Endothelial cell of umbilical vein (primary cell): ENCODE measurements around the gene SEMA4B. TPM values are rescaled to one million over a fixed set of nuclear protein-coding genes. Genes with fewer than 3 reads are reported as not detected.

Experiments used
- BruUV-seq: library from RNA; stranded (reverse); fragments of 400-500 nt; replicated peaks from 2 replicates; lab custom pipeline; 2021; lab: Mats Ljungman, UMichigan
- CTCF ChIA-PET: fragments of 300-600, 350-600 bp; sonication (Branson Sonifier 250); formaldehyde crosslinking; loops from one replicate; lab custom pipeline; 2021; ENCODE audit warnings: antibody characterized with exemption, inconsistent platforms; lab: Charles Lee
- POLR2A ChIA-PET: fragments of 300-600, 350-600 bp; sonication (Branson Sonifier 250); formaldehyde crosslinking; loops from one replicate; lab custom pipeline; 2021; ENCODE audit warnings: antibody characterized with exemption, inconsistent platforms; lab: Charles Lee
- DNase-seq: peaks from one replicate; pipeline ENCODE4 v3.0.0-alpha.2; 2011; ENCODE audit warnings: low read depth, low spot score
- FAIRE-seq: peaks from 2 replicates; lab custom pipeline; 2011; peaks lifted over from hg19 to GRCh38; lab: Jason Lieb, UNC
- H2AFZ ChIP-seq: 2 replicates; pipeline ENCODE4 v1.6.0; 2012; ENCODE audit warnings: low read depth, low read length, control low read depth, inconsistent platforms
- H3K27ac ChIP-seq: 2 replicates; pipeline ENCODE4 v1.5.1; 2011; ENCODE audit warnings: low read depth, mild to moderate bottlenecking, control low read depth, low read length, moderate library complexity; ENCODE audit not compliant: insufficient read depth
- H3K27me3 ChIP-seq, 2 experiments: 2 replicates each; pipeline versions ENCODE4 v1.6.0 to v1.6.1; 2011; ENCODE audit warnings: low read length in 2 of 2, mixed read lengths in 1 of 2; ENCODE audit not compliant: control insufficient read depth in 2 of 2, insufficient read depth in 2 of 2
- H3K36me3 ChIP-seq, 2 experiments: 2 replicates in 1 of 2; 3 replicates in 1 of 2; pipeline ENCODE4 v1.5.1; 2011; ENCODE audit warnings: low read length in 2 of 2, mild to moderate bottlenecking in 1 of 2, moderate library complexity in 1 of 2; ENCODE audit not compliant: control insufficient read depth in 2 of 2, insufficient read depth in 2 of 2; ENCODE audit errors: extremely low read depth in 1 of 2
- H3K4me1 ChIP-seq: 3 replicates; pipeline ENCODE4 v1.5.1; 2011; ENCODE audit warnings: mild to moderate bottlenecking, low read length; ENCODE audit not compliant: control insufficient read depth, insufficient read depth; ENCODE audit errors: extremely low read depth
- H3K4me2 ChIP-seq: 2 replicates; pipeline ENCODE4 v1.6.1; 2011; ENCODE audit warnings: low read length, control low read depth, mixed read lengths; ENCODE audit not compliant: insufficient read depth
- H3K4me3 ChIP-seq, 3 experiments: fragments of 200-600 bp in 1 of 3; sonication (generic), shearing (Covaris generic) in 1 of 3; replicated peaks in 1 of 3; 2 replicates each; pipeline ENCODE4 v1.5.1; 2011 to 2016; ENCODE audit warnings: control low read depth in 3 of 3, low read length in 3 of 3, mild to moderate bottlenecking in 2 of 3, inconsistent platforms in 1 of 3, low read depth in 1 of 3, moderate library complexity in 1 of 3; ENCODE audit not compliant: insufficient read depth in 1 of 3
- H3K79me2 ChIP-seq: 2 replicates; pipeline ENCODE4 v1.6.0; 2012; ENCODE audit warnings: low read length, inconsistent platforms; ENCODE audit not compliant: control insufficient read depth, insufficient read depth
- H3K9ac ChIP-seq: replicated peaks from 2 replicates; pipeline ENCODE3; 2011; ENCODE audit warnings: low read length, control low read depth; ENCODE audit not compliant: insufficient read depth; ENCODE audit errors: extremely low read depth
- H3K9me1 ChIP-seq: replicated peaks from 3 replicates; pipeline ENCODE4 v1.6.0; 2011; ENCODE audit warnings: mild to moderate bottlenecking, low read length; ENCODE audit not compliant: control insufficient read depth, insufficient read depth; ENCODE audit errors: extremely low read depth
- H3K9me3 ChIP-seq: replicated peaks from 2 replicates; pipeline ENCODE4 v1.5.1; 2012; ENCODE audit warnings: low read length, inconsistent platforms; ENCODE audit not compliant: control insufficient read depth, insufficient read depth
- H4K20me1 ChIP-seq: replicated peaks from 2 replicates; pipeline ENCODE3; 2011; ENCODE audit warnings: mild to moderate bottlenecking, low read length; ENCODE audit not compliant: control insufficient read depth, insufficient read depth; ENCODE audit errors: extremely low read depth
- CTCF ChIP-seq, 2 donors: IDR thresholded peaks; 1 replicate in 1 of 2; 2 replicates in 1 of 2; pipeline ENCODE4 v1.5.1; 2011; ENCODE audit warnings: low read length in 2 of 2, mild to moderate bottlenecking in 2 of 2, moderate library complexity in 2 of 2, control low read depth in 1 of 2, inconsistent platforms in 1 of 2, low read depth in 1 of 2; ENCODE audit not compliant: insufficient read depth in 1 of 2; ENCODE audit errors: extremely low read depth in 1 of 2
- EZH2 ChIP-seq: IDR thresholded peaks from 2 replicates; pipeline ENCODE4 v1.6.1; 2012; ENCODE audit warnings: borderline replicate concordance, low read depth, mild to moderate bottlenecking, moderate library complexity, low read length, inconsistent platforms; ENCODE audit not compliant: severe bottlenecking
- FOS ChIP-seq: IDR thresholded peaks from 2 replicates; pipeline ENCODE4 v1.6.1; 2011; ENCODE audit warnings: mild to moderate bottlenecking, low read length, moderate library complexity, borderline replicate concordance; ENCODE audit not compliant: insufficient read depth
- GATA2 ChIP-seq: IDR thresholded peaks from 2 replicates; pipeline ENCODE4 v1.7.0; 2011; ENCODE audit warnings: low read depth, mild to moderate bottlenecking, moderate library complexity, mixed read lengths, low read length; ENCODE audit not compliant: insufficient read length, insufficient read depth
- JUN ChIP-seq: IDR thresholded peaks from 2 replicates; pipeline ENCODE4 v1.6.1; 2011; ENCODE audit warnings: borderline replicate concordance, low read depth; ENCODE audit not compliant: insufficient read length, insufficient read depth
- MAX ChIP-seq: IDR thresholded peaks from 2 replicates; pipeline ENCODE4 v1.6.1; 2011; ENCODE audit not compliant: insufficient read depth, insufficient read length
- MYC ChIP-seq: IDR thresholded peaks from one replicate; pipeline ENCODE4 v1.6.1; 2011; ENCODE audit warnings: mild to moderate bottlenecking, low read depth, low read length
- POLR2A ChIP-seq: IDR thresholded peaks from 2 replicates; pipeline ENCODE4 v1.6.1; 2012; ENCODE audit warnings: low read depth, mild to moderate bottlenecking, control low read depth, low read length
- POLR2AphosphoS5 ChIP-seq: IDR thresholded peaks from 2 replicates; pipeline ENCODE4 v1.6.1; 2012; ENCODE audit warnings: low read depth, mild to moderate bottlenecking, control low read depth, low read length, moderate library complexity; ENCODE audit not compliant: insufficient read depth
- dilution Hi-C: fragments of 300-500 bp; cut with MboI; formaldehyde crosslinking; loops from one replicate; pipeline ENCODE4 v1.15.0; 2019; ENCODE audit warnings: low sequenced_read_pairs; ENCODE audit not compliant: extremely low pct_ligation_motif_present
- intact Hi-C: fragments of 100-400 bp; cut with micrococcal nuclease; formaldehyde crosslinking; loops from one replicate; pipeline ENCODE4 v1.10.0; 2022
- polyA plus RNA-seq, 4 experiments: library from polyadenylated mRNA; depleted of rRNA in 3 of 4; stranded (reverse) in 3 of 4; unstranded in 1 of 4; fragments of >200 nt; gene quantifications; 2 replicates each; pipeline versions ENCODE4 v1.2.1 to v1.2.3, GENCODE V29; 2011 to 2012; ENCODE audit warnings: missing spikeins in 1 of 4
- total RNA-seq: library from RNA; stranded (reverse); gene quantifications from 2 replicates; pipeline ENCODE4 v1.2.3, GENCODE V29; 2021

Gene SEMA4B
- total and polyA plus RNA-seq, 2 donors (not counting 3 experiments of a cell fraction or from before 2014, with no cell fraction given): 6.1 to 7.1 TPM

- FAIRE-seq: no peak
Measured at GRCh38 chr15:90203473-90203872, 2.3 kb downstream of the SEMA4B start.

More at GRCh38 chr15:90203473-90203872, 2.3 kb downstream of the SEMA4B start:
- dilution Hi-C loops: no loop called here
- Histone ChIP-seq H3K36me3 (no peaks in the 10 kb centered on the region), H3K79me2 (no peaks in the 10 kb centered on the region), H3K9me1 (no peaks in the 10 kb centered on the region), H3K27me3 (no peaks in the 10 kb centered on the region), H3K4me3 (no peak overlapping the region), H3K9ac (no peak overlapping the region), H2AFZ (no peak overlapping the region), H3K9me3 (no peaks in the 10 kb centered on the region), H4K20me1 (no peaks in the 10 kb centered on the region), H3K27ac (no peak overlapping the region), H3K4me1 (peaks cover 6% of the 10 kb centered on the region), H3K4me2 (no peak overlapping the region)
- no peak for DNase-seq
- POLR2A ChIA-PET: no interaction called here
- intact Hi-C loops: no loop called here
- no peak for TF ChIP-seq POLR2AphosphoS5
- TF ChIP-seq FOS: no peak
- no peak for TF ChIP-seq POLR2A
- no peak for TF ChIP-seq CTCF (IDR thresholded peaks at IDR 0.05; ENCODE audit: extremely low read depth in 1 of 2, insufficient read depth in 1 of 2, low read depth in 1 of 2, low read length in 2 of 2)
- TF ChIP-seq JUN: no peak
- no peak for TF ChIP-seq MAX
- no peak for TF ChIP-seq EZH2
- TF ChIP-seq MYC: no peak
- no peak for TF ChIP-seq GATA2
- BruUV-seq: no TSS peak
- CTCF ChIA-PET: interaction anchor here (0.6 to 7.5 kb wide), 4 partner anchors 12 to 16 kb away, joined by 3 to 34 read pairs (median 3); no protein-coding TSS in a partner anchor
